Muscle layer of colon (tissue), 2 donors: ENCODE measurements around the gene XRCC4.
"Not testable (repeated sequence)": the region's sequence is repeated elsewhere in the genome, so short reads cannot be mapped to it uniquely, and the experiment has no call there.

Experiments
- H3K27ac ChIP-seq: one replicate; pipeline ENCODE4 v1.7.0; 2013; ENCODE audit warnings: low read depth, mild to moderate bottlenecking, low read length, moderate library complexity
- H3K27me3 ChIP-seq, 2 donors: one replicate each; pipeline ENCODE4 v1.7.0; 2013; ENCODE audit warnings: low read length in 2 of 2, mild to moderate bottlenecking in 2 of 2; ENCODE audit not compliant: insufficient read depth in 2 of 2, control insufficient read depth in 1 of 2
- H3K36me3 ChIP-seq: one replicate; pipeline ENCODE4 v1.7.0; 2013; ENCODE audit warnings: mild to moderate bottlenecking, low read length; ENCODE audit not compliant: insufficient read depth
- H3K4me1 ChIP-seq: one replicate; pipeline ENCODE4 v1.7.0; 2013; ENCODE audit warnings: mild to moderate bottlenecking, low read length; ENCODE audit not compliant: insufficient read depth
- H3K4me3 ChIP-seq, 2 donors: one replicate each; pipeline ENCODE4 v1.7.0; 2013; ENCODE audit warnings: low read length in 2 of 2, low read depth in 1 of 2, mild to moderate bottlenecking in 1 of 2, moderate library complexity in 1 of 2
- H3K9ac ChIP-seq: one replicate; pipeline ENCODE4 v1.7.0; 2013; ENCODE audit warnings: low read length
- H3K9me3 ChIP-seq: one replicate; pipeline ENCODE4 v1.7.0; 2013; ENCODE audit warnings: mild to moderate bottlenecking, low read length
- donor health status: abdominal sarcoma.
- donor health status: Adenocarcinoma of cecum.

The XRCC4 gene

DNA sequence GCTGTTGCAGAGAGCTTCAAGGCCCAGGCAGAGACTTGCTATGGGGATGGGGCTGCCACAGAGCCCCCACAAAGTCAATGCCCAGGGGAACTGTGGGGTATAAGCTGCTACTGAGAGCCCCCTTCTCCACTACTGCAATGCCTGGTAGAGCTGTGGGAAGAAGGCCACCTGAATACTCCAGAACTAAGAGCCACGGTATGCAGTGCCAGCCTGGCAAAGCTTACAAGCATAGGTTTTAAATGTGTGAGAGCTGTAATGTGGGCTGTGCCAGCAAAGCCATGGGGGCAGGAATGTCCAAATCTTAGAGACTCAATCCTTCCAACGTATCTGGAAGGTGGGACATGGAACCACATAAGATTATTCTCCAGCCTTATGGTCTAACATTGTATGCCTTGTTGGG lies 49.2 kb downstream of the XRCC4 start:
- Histone ChIP-seq H3K4me3 (no peak overlapping the region), H3K27ac (no peak overlapping the region), H3K9me3 (no peaks in the 10 kb centered on the region), H3K4me1 (no peaks in the 10 kb centered on the region), H3K9ac (no peak overlapping the region), H3K36me3 (no peaks in the 10 kb centered on the region), H3K27me3 (no peaks in the 10 kb centered on the region)

DNA sequence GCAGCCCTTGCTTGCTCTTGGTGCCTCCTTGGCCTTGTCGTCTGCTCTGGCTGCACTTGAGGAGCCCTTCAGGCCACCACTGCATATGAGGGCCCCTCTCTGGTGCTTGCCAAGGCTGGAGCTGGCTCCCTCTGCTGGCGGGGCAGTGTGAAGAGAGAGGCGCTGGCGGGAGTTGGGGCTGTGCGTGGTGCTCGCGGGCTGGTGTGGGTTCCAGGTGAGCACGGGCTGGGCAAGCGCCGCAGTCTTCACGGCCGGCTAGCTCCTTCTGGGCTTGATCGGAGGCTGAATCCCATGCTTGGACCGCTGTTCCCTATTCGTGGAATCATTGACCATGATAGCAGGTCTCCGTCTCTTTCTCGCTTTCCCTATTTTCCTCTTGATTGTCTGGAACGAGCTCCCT lies 56.5 kb downstream of the XRCC4 start:
- no peak overlapping the region for H3K9ac ChIP-seq
- H3K4me3 ChIP-seq, result no peak overlapping the region
- no peaks in the 10 kb centered on the region for H3K4me1 ChIP-seq
- peaks cover 3% of the 10 kb centered on the region for H3K9me3 ChIP-seq
- no peaks in the 10 kb centered on the region for H3K36me3 ChIP-seq
- H3K27me3 ChIP-seq, result no peaks in the 10 kb centered on the region
- H3K27ac ChIP-seq, result no peak overlapping the region

DNA sequence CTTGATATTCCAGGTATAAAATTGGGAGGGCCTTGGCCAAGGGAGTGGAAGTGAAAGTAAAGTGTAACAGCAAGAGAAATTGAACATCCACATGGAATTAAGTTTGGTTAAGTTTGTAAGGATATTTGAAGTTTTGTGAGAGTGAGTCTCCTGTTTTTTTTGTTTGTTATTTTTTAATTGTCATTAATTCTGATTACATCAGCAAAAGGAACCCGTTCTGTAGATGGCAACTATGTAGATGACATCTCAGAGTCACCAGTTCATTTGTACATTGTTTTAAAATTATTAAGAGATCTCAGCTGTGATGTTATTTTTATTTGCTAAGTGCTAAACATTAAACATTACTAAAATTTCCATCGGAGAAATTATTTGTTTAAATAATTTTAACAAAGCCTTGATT lies 65.2 kb downstream of the XRCC4 start:
- Histone ChIP-seq H3K4me1 (no peaks in the 10 kb centered on the region), H3K27ac (no peak overlapping the region), H3K36me3 (no peaks in the 10 kb centered on the region), H3K27me3 (no peaks in the 10 kb centered on the region), H3K9me3 (no peaks in the 10 kb centered on the region), H3K9ac (no peak overlapping the region), H3K4me3 (no peak overlapping the region)

DNA sequence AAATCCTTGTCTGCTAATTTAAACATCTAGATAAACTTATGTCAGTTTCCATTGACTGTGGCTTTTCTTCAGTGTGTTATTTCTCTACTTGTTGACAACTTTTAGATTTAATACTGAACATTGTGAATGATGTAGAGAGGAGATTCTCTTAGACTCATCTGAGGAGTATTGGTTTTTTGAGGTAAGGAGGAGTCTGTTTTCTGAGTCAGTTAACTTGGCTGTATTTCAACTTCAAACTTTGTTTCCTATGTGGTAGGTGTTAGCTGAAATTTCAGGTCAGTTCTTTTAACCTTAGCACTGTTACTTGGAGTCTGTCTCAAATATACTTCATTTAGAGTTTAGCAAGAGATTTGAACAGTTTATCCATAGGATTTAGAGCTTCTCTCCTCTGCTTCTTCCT lies 67.9 kb downstream of the XRCC4 start:
- Histone ChIP-seq H3K4me3 (no peak overlapping the region), H3K4me1 (no peaks in the 10 kb centered on the region), H3K36me3 (no peaks in the 10 kb centered on the region), H3K9ac (no peak overlapping the region), H3K27me3 (no peaks in the 10 kb centered on the region), H3K9me3 (no peaks in the 10 kb centered on the region), H3K27ac (no peak overlapping the region)

DNA sequence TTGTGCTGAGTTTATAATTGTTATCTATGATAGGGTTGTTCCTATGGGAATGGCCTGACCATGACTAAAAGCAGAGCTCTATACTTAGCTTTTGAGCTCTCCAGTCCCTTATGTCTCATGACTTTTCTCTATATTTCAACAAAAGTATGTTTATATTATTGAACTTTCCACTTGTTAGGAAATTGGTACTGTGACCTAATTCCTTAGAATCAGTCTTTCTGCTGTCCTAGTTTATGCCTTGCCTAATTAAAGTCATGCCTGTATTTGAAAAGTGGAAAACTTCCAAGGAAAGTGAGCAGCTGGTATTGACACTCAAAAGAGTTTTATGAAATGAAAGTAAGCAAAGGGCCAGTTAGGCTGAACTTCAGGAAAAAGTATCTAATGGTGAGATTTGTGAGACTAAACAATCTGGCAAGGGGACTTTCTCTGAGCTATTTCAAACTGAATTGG lies 68.6 kb downstream of the XRCC4 start:
- H3K9ac ChIP-seq, result no peak overlapping the region
- H3K36me3 ChIP-seq, result no peaks in the 10 kb centered on the region
- no peaks in the 10 kb centered on the region for H3K4me1 ChIP-seq
- no peaks in the 10 kb centered on the region for H3K27me3 ChIP-seq
- no peak overlapping the region for H3K27ac ChIP-seq
- no peaks in the 10 kb centered on the region for H3K9me3 ChIP-seq
- H3K4me3 ChIP-seq, result no peak overlapping the region

DNA sequence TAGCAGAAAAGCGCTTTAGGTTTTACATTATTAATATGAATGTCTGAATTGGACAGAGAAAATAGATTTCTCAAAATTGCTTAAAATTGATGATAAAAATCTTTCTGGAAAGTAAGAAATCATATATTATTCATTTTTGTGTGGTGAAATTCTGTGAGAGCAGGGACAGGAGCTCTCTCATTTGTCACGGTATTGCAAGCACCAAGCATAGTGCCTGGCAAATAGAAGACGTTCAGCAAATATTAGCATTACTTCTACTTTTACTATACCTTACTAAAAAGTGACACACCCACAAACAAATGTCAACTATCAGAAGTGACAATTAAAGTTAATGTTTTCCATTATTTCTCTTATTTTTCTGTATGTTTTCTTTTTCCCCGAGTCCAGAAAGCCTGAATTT lies 69.1 kb downstream of the XRCC4 start:
- no peaks in the 10 kb centered on the region for H3K36me3 ChIP-seq
- no peaks in the 10 kb centered on the region for H3K27me3 ChIP-seq
- H3K27ac ChIP-seq, result no peak overlapping the region
- H3K9ac ChIP-seq, result no peak overlapping the region
- H3K4me1 ChIP-seq, result no peaks in the 10 kb centered on the region
- no peaks in the 10 kb centered on the region for H3K9me3 ChIP-seq
- H3K4me3 ChIP-seq, result no peak overlapping the region

DNA sequence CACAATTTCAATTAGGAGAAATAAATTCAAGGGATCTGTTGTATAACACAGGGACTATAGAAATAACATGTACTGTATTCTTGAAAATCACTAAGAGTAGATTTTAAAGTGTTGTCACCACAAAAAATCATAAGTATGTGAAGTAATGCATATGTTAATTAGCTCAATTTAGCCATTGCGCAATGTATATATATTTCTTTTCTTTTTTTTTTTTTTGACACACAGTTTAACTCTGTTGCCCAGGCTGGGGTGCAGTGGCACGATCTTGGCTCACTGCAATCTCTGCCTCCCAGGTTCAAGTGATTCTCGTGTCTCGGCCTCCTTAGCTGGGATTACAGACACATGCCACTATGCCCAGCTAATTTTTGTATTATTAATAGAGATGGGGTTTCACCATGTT lies 70.2 kb downstream of the XRCC4 start:
- Histone ChIP-seq H3K4me1 (no peaks in the 10 kb centered on the region), H3K36me3 (no peaks in the 10 kb centered on the region), H3K9ac (no peak overlapping the region), H3K4me3 (no peak overlapping the region), H3K27ac (no peak overlapping the region), H3K27me3 (no peaks in the 10 kb centered on the region), H3K9me3 (no peaks in the 10 kb centered on the region)

DNA sequence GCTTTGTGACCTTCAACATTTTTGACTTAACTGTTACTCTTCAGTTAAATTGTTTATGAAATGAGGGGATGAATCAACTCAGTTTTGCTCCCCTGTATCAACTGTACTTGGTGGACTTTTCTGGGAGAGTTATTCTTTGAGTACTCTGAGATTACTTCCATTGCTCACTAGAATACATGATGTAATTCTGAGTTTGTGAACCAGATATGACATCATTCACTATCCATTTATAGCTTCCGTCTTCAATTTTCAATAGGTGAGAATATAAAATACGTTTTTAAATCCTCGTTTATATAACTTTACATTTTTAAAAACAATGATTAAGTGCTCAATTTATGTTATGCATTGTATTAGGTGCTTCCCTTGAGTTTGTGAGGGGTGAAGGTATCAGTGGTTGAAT lies 71.0 kb downstream of the XRCC4 start:
- H3K27me3 ChIP-seq, result no peaks in the 10 kb centered on the region
- no peaks in the 10 kb centered on the region for H3K4me1 ChIP-seq
- no peak overlapping the region for H3K4me3 ChIP-seq
- no peaks in the 10 kb centered on the region for H3K9me3 ChIP-seq
- no peak overlapping the region for H3K9ac ChIP-seq
- no peaks in the 10 kb centered on the region for H3K36me3 ChIP-seq
- H3K27ac ChIP-seq, result no peak overlapping the region

DNA sequence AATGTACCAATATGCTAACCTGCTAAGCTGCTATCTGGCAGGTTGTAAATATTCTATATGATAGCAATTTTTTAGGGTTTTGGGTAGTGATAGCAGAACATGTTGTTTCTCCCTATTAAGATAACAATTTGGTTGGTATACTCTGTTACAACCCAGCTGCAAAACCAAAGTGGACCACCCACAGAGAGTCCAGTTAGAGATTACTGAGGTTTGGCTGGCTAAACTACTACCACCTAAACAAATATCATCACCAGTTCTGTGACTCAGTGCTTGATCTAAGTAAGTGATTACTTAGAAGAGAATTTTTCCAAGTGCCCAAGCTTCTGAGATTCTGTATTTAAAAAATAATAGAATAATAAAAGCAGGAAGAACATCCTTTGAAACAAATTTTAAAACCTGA lies 72.3 kb downstream of the XRCC4 start:
- H3K4me1 ChIP-seq, result no peaks in the 10 kb centered on the region
- no peaks in the 10 kb centered on the region for H3K9me3 ChIP-seq
- no peaks in the 10 kb centered on the region for H3K36me3 ChIP-seq
- no peak overlapping the region for H3K9ac ChIP-seq
- H3K27me3 ChIP-seq, result no peaks in the 10 kb centered on the region
- H3K4me3 ChIP-seq, result no peak overlapping the region
- H3K27ac ChIP-seq, result no peak overlapping the region

DNA sequence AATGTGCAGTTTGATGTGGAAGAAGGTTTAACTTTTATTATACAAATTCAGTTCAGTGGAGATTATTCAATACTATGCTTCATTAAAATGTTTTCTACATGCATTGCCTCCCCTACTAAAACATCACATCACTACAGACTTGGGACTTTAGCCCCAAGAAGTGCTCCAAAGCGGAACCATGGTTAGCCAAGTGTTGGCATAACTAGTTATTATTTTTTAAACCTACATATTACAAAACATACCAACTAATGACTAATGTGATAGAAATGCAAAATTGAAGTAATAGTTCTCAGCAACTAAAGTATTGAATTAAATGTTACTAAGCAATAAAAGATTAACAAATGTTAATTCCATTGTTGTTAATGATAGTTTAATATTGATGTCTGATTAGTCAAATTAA lies 74.5 kb downstream of the XRCC4 start:
- H3K4me3 ChIP-seq, result no peak overlapping the region
- no peaks in the 10 kb centered on the region for H3K4me1 ChIP-seq
- H3K36me3 ChIP-seq, result no peaks in the 10 kb centered on the region
- H3K27ac ChIP-seq, result no peak overlapping the region
- no peaks in the 10 kb centered on the region for H3K9me3 ChIP-seq
- H3K27me3 ChIP-seq, result no peaks in the 10 kb centered on the region
- H3K9ac ChIP-seq, result no peak overlapping the region

DNA sequence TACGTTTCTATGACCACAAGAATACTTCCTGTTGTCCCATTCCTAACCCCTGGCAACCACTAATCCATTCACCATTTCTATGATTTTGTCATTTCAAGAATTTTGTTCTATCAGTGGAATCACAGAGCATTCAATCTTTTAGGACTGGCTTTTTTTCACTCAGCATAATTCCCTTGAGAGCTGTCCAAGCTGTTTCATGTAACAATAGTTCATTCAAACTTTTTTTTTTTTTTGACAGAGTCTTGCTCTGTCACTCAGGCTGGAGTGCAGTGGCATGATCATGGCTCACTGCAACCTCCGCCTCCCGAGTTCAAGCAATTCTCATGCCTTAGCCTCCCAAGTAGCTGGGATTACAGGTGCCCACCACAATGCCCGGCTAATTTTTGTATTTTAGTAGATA lies 75.6 kb downstream of the XRCC4 start:
- not testable (repeated sequence) for H3K36me3 ChIP-seq, H3K27ac ChIP-seq, H3K4me1 ChIP-seq, H3K27me3 ChIP-seq, H3K9ac ChIP-seq, H3K9me3 ChIP-seq, H3K4me3 ChIP-seq

DNA sequence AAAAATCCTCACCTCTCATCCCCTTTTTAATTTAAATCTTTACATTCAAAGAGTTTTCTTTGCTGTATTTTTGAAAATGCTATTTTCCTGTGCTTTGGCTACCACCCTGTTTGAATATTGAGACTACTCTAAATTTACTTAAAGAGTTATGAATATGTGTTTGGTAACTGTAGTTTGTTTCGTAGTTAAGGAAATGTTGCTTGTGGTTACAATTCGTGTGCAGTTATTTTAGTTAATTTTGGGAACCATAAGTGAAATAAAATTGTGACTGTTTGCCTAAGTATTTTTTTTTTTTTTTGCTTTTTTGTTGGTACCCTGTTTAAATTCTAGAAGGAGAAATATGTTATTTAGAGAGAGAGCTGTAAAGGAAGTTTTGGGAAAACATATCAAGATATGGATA lies 78.7 kb downstream of the XRCC4 start:
- no peak overlapping the region for H3K27ac ChIP-seq

More for the DNA sequence above, 78.7 kb downstream of the XRCC4 start:
- Histone ChIP-seq H3K4me3 (no peak overlapping the region), H3K9ac (no peak overlapping the region), H3K4me1 (no peaks in the 10 kb centered on the region), H3K27me3 (no peaks in the 10 kb centered on the region), H3K36me3 (no peaks in the 10 kb centered on the region), H3K9me3 (no peaks in the 10 kb centered on the region)
